DND-41 (cell line): ENCODE data around the gene IFIT2.
A peak's percentile ranks its signal among the peaks of the same experiment; 100 is the strongest.

Experiments
- ATAC-seq: fragments of 200-7000 bp; cut with Tn5 transposase; 3 replicates; pipeline ENCODE4 v1.9.1; 2021; ENCODE audit warnings: low read depth; ENCODE audit not compliant: insufficient read depth
- DNase-seq: peaks from one replicate; pipeline ENCODE4 v3.0.0-alpha.2; 2020
- H2AFZ ChIP-seq: 2 replicates; pipeline ENCODE4 v1.6.0; 2012; ENCODE audit warnings: low read depth, low read length
- H3K27ac ChIP-seq: 2 replicates; pipeline ENCODE4 v1.5.1; 2012; ENCODE audit warnings: low read length, inconsistent platforms
- H3K27me3 ChIP-seq: fragments of 200-600 bp; sonication (generic); 2 replicates; pipeline ENCODE4 v1.6.0; 2012; ENCODE audit warnings: low read length, mild to moderate bottlenecking, inconsistent platforms; ENCODE audit not compliant: insufficient read depth, poor library complexity
- H3K36me3 ChIP-seq: 2 replicates; pipeline ENCODE4 v1.5.1; 2012; ENCODE audit warnings: low read length, inconsistent platforms; ENCODE audit not compliant: insufficient read depth
- H3K4me1 ChIP-seq: 2 replicates; pipeline ENCODE4 v1.5.1; 2012; ENCODE audit warnings: mild to moderate bottlenecking, low read length; ENCODE audit not compliant: insufficient read depth
- H3K4me2 ChIP-seq: 2 replicates; pipeline ENCODE4 v1.6.0; 2012; ENCODE audit warnings: mild to moderate bottlenecking, moderate library complexity, low read length, inconsistent platforms; ENCODE audit not compliant: insufficient read depth
- H3K4me3 ChIP-seq, 2 experiments: fragments of 200-600 bp in 1 of 2; shearing (Covaris generic) in 1 of 2; 2 replicates each; pipeline ENCODE4 v1.5.1; 2012 to 2016; ENCODE audit warnings: inconsistent platforms in 2 of 2, low read length in 2 of 2, mild to moderate bottlenecking in 2 of 2, low read depth in 1 of 2, moderate library complexity in 1 of 2
- H3K79me2 ChIP-seq: 2 replicates; pipeline ENCODE4 v1.6.0; 2012; ENCODE audit warnings: low read length, inconsistent platforms; ENCODE audit not compliant: insufficient read depth
- H3K9ac ChIP-seq: 2 replicates; pipeline ENCODE4 v1.6.0; 2012; ENCODE audit warnings: low read depth, mild to moderate bottlenecking, inconsistent platforms, low read length, moderate library complexity
- H3K9me3 ChIP-seq: 2 replicates; pipeline ENCODE4 v1.5.1; 2012; ENCODE audit warnings: low read length, moderate library complexity, mild to moderate bottlenecking, inconsistent platforms; ENCODE audit not compliant: insufficient read depth, severe bottlenecking
- H4K20me1 ChIP-seq: 2 replicates; pipeline ENCODE4 v1.6.0; 2012; ENCODE audit warnings: low read length; ENCODE audit not compliant: insufficient read depth
- EZH2 ChIP-seq: IDR thresholded peaks from 3 replicates; pipeline ENCODE4 v1.6.1; 2012; ENCODE audit warnings: borderline replicate concordance, low read depth, mild to moderate bottlenecking, moderate library complexity, low read length, inconsistent platforms; ENCODE audit not compliant: severe bottlenecking
- TF ChIP-seq, protein P1 (sequence below): IDR thresholded peaks from 2 replicates; pipeline ENCODE4 v1.5.1; 2012; ENCODE audit warnings: borderline replicate concordance, low read length, moderate library complexity, mild to moderate bottlenecking; ENCODE audit not compliant: poor library complexity, severe bottlenecking; ENCODE audit errors: extremely low read depth

Gene IFIT2

DNA sequence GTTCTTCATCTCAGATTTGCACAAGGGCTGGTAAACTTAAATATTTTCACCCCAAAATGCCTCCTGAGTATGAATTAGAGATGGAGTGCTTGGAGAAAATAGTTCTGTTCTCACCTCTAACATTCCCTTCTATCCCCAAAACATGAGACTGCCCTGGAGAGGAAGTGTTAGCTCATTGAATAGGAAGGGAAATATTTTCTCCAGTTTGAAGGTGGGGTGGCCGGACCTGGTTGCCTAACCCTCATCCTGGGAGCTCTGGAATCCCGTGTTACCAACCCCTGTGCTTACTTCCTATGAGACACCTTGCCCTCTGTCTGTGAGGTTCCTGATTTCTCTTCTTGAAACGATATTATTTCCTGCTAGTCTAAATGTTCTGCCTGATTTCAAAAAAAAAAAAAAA is 779 bp downstream of the IFIT2 start:
- Histone ChIP-seq H2AFZ (peak overlapping the region; percentile 79), H3K9me3 (no peaks in the 10 kb centered on the region), H3K4me3 (peak overlapping the region; percentile 58 to 64; a peak in 3 of 4 replicates), H4K20me1 (no peaks in the 10 kb centered on the region), H3K9ac (peak overlapping the region; percentile 58), H3K27ac (peak overlapping the region; percentile 85), H3K4me1 (peaks cover 33% of the 10 kb centered on the region), H3K4me2 (peak overlapping the region; percentile 70), H3K36me3 (peaks cover 10% of the 10 kb centered on the region; the same call in 1 of the 2 replicates), H3K79me2 (peaks cover 3% of the 10 kb centered on the region; the same call in 1 of the 2 replicates), H3K27me3 (no peaks in the 10 kb centered on the region)
- TF ChIP-seq, protein P1, sequence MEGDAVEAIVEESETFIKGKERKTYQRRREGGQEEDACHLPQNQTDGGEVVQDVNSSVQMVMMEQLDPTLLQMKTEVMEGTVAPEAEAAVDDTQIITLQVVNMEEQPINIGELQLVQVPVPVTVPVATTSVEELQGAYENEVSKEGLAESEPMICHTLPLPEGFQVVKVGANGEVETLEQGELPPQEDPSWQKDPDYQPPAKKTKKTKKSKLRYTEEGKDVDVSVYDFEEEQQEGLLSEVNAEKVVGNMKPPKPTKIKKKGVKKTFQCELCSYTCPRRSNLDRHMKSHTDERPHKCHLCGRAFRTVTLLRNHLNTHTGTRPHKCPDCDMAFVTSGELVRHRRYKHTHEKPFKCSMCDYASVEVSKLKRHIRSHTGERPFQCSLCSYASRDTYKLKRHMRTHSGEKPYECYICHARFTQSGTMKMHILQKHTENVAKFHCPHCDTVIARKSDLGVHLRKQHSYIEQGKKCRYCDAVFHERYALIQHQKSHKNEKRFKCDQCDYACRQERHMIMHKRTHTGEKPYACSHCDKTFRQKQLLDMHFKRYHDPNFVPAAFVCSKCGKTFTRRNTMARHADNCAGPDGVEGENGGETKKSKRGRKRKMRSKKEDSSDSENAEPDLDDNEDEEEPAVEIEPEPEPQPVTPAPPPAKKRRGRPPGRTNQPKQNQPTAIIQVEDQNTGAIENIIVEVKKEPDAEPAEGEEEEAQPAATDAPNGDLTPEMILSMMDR, result no peak
- TF ChIP-seq EZH2, result no peak
- ATAC-seq (no peak), DNase-seq (no peak)

DNA sequence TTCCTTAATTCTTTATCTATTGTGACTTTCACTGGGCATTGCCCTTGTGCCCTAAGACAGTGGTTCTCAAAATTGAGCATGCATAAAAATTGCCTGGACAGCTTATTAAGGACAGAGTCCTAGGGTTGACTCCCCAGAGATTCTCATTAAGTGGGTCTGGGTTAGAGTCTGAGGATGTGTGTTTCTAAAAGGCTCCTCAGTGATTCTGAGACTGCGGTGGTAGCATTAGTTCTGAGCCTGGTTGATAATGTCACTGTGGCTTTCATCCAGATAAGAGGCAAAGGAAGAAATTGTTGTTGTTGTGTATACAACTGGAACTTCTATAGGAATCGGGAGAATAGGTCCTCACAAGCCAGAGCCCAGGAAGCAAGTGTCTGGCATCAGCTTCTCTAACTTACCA is 1.3 kb downstream of the IFIT2 start:
- 0 out of 2 replicates have a peak overlapping the region, but pooled peaks have one; percentile 19 for H3K27ac ChIP-seq
- H3K79me2 ChIP-seq, result peaks cover 3% of the 10 kb centered on the region; the same call in 1 of the 2 replicates
- peak overlapping the region in 1 of 2 experiments; percentile 19; a peak in 2 of 4 replicates for H3K4me3 ChIP-seq
- 0 out of 2 replicates have a peak overlapping the region, but pooled peaks have one; percentile 16 for H2AFZ ChIP-seq
- H4K20me1 ChIP-seq, result no peaks in the 10 kb centered on the region
- TF ChIP-seq EZH2, result no peak
- TF ChIP-seq, protein P1, result no peak
- ATAC-seq (no peak), DNase-seq (no peak)
- H3K9ac ChIP-seq, result no peak overlapping the region; the same call in 1 of the 2 replicates
- no peaks in the 10 kb centered on the region for H3K9me3 ChIP-seq
- H3K4me1 ChIP-seq, result peaks cover 33% of the 10 kb centered on the region
- H3K36me3 ChIP-seq, result peaks cover 10% of the 10 kb centered on the region; the same call in 1 of the 2 replicates
- H3K27me3 ChIP-seq, result no peaks in the 10 kb centered on the region
- peak overlapping the region; percentile 70 for H3K4me2 ChIP-seq

DNA sequence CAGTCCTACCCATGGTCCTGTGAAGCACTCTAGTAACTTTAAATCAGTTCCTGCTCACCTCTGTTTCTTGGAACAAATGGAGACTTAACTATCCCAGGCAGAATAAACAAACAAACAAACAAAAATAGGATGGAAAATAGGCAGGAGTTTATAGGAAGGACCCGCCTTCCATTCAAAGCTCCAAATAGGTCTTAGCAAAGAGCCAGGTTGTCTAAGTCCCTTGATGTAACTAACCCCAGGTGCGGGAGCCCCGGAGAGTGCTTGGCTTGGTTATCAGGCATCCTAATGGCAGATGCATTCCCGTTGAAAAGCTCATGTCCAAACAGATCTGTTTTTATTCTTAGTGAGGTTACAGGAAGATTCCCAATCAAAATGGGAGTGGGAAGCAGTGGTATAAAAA is 2.2 kb downstream of the IFIT2 start:
- ATAC-seq (no peak), DNase-seq (no peak)
- peaks cover 10% of the 10 kb centered on the region; the same call in 1 of the 2 replicates for H3K36me3 ChIP-seq
- no peak overlapping the region for H3K9ac ChIP-seq
- H3K27me3 ChIP-seq, result no peaks in the 10 kb centered on the region
- no peaks in the 10 kb centered on the region for H3K9me3 ChIP-seq
- H3K4me2 ChIP-seq, result peak overlapping the region; percentile 70
- H3K79me2 ChIP-seq, result peaks cover 3% of the 10 kb centered on the region; the same call in 1 of the 2 replicates
- H2AFZ ChIP-seq, result no peak overlapping the region
- H4K20me1 ChIP-seq, result no peaks in the 10 kb centered on the region
- TF ChIP-seq EZH2, result no peak
- TF ChIP-seq, protein P1, result no peak
- H3K4me3 ChIP-seq, result no peak overlapping the region
- H3K27ac ChIP-seq, result no peak overlapping the region
- peaks cover 33% of the 10 kb centered on the region for H3K4me1 ChIP-seq
